ENCODE measurements around the gene GPC5.

GPC5 gene

GRCh38 chr13:92564942-92565341 is 1166.5 kb downstream of the GPC5 start:
- no peak for DNase-seq

- DNase-seq, result no peak
Observed at GRCh38 chr13:92566767-92567166, 1168.3 kb downstream of the GPC5 start.

- no peak for DNase-seq
Observed at GRCh38 chr13:92572190-92572589, 1173.8 kb downstream of the GPC5 start.

GRCh38 chr13:92573467-92574057 is 1175.1 kb downstream of the GPC5 start:
- DNase-seq, result peak; percentile 11

GRCh38 chr13:92574499-92574898 is 1176.1 kb downstream of the GPC5 start:
- DNase-seq, result no peak

GRCh38 chr13:92575777-92576176 is 1177.4 kb downstream of the GPC5 start:
- DNase-seq, result no peak

- DNase-seq, result no peak
Observed at GRCh38 chr13:92578358-92578757, 1179.9 kb downstream of the GPC5 start.

- no peak for DNase-seq
Observed at GRCh38 chr13:92589955-92590354, 1191.5 kb downstream of the GPC5 start.

- no peak for DNase-seq
Observed at GRCh38 chr13:92590503-92590908, 1192.1 kb downstream of the GPC5 start.

- DNase-seq, result no peak
Observed at GRCh38 chr13:92591117-92591516, 1192.7 kb downstream of the GPC5 start.

GRCh38 chr13:92592757-92593156 is 1194.3 kb downstream of the GPC5 start:
- DNase-seq, result no peak

GRCh38 chr13:92602560-92602959 is 1204.1 kb downstream of the GPC5 start:
- DNase-seq, result no peak

GRCh38 chr13:92609376-92609775 is 1211.0 kb downstream of the GPC5 start:
- DNase-seq, result no peak

- DNase-seq, result no peak
Observed at GRCh38 chr13:92612892-92613291, 1214.5 kb downstream of the GPC5 start.

- no peak for DNase-seq
Observed at GRCh38 chr13:92613921-92614320, 1215.5 kb downstream of the GPC5 start.

GRCh38 chr13:92621985-92622384 is 1223.6 kb downstream of the GPC5 start:
- no peak for DNase-seq

GRCh38 chr13:92622905-92623304 is 1224.5 kb downstream of the GPC5 start:
- DNase-seq, result no peak

GRCh38 chr13:92626274-92626673 is 1227.9 kb downstream of the GPC5 start:
- no peak for DNase-seq

GRCh38 chr13:92640936-92641335 is 1242.5 kb downstream of the GPC5 start:
- DNase-seq, result no peak

GRCh38 chr13:92649140-92649813 is 1250.9 kb downstream of the GPC5 start:
- DNase-seq, result no peak

GRCh38 chr13:92656103-92656502 is 1257.7 kb downstream of the GPC5 start:
- DNase-seq, result no peak

GRCh38 chr13:92656648-92657047 is 1258.2 kb downstream of the GPC5 start:
- no peak for DNase-seq

GRCh38 chr13:92657565-92657964 is 1259.1 kb downstream of the GPC5 start:
- DNase-seq, result no peak

GRCh38 chr13:92658293-92658692 is 1259.9 kb downstream of the GPC5 start:
- DNase-seq, result no peak
